Mucosa of descending colon (tissue), 3 donors: ENCODE measurements around the gene MUSK. TPM values are rescaled to one million over a fixed set of nuclear protein-coding genes. Genes with fewer than 3 reads are reported as not detected.
"Not testable (repeated sequence)": the region's sequence is repeated elsewhere in the genome, so short reads cannot be mapped to it uniquely, and the experiment has no call there.

ENCODE experiments used
- ATAC-seq: fragments of 200-7000 bp; cut with Tn5 transposase; one replicate; pipeline ENCODE4 v1.9.1; 2020; ENCODE audit warnings: mild to moderate bottlenecking, moderate library complexity
- DNase-seq, 3 donors: peaks; one replicate each; pipeline ENCODE4 v3.0.0-alpha.2; 2020
- H3K36me3 ChIP-seq: fragments of 200-600 bp; one replicate; pipeline ENCODE4 v1.8.0; 2021; ENCODE audit warnings: low read depth, mild to moderate bottlenecking
- H3K4me1 ChIP-seq: fragments of 200-600 bp; one replicate; pipeline ENCODE4 v1.8.0; 2021; ENCODE audit warnings: low read depth, mild to moderate bottlenecking
- H3K4me3 ChIP-seq: fragments of 200-600 bp; one replicate; pipeline ENCODE4 v1.8.0; 2021; ENCODE audit warnings: mild to moderate bottlenecking
- H3K9me3 ChIP-seq: fragments of 200-600 bp; one replicate; pipeline ENCODE4 v1.8.0; 2021; ENCODE audit warnings: mild to moderate bottlenecking
- CTCF ChIP-seq: fragments of 200-600 bp; IDR thresholded peaks from one replicate; pipeline ENCODE4 v1.8.0; 2022; ENCODE audit warnings: antibody characterized with exemption, mild to moderate bottlenecking
- intact Hi-C, 2 donors: fragments of 100-400 bp; cut with DNase I in 1 of 2; cut with micrococcal nuclease in 1 of 2; formaldehyde crosslinking; loops; one replicate each; pipeline versions ENCODE4 v1.11.0 to v1.11.1; 2022; cut with DNase I, micrococcal nuclease
- total RNA-seq, 3 donors: library from RNA; stranded (reverse); fragmentation: NEBNext Ultra II Directional in 2 of 3; extraction: Animal tissue kit (Norgen Biotek cat#: 25700) in 2 of 3; gene quantifications; one replicate each; pipeline versions ENCODE4 v1.2.1 to v1.2.4, GENCODE V29; 2021 to 2023
- donor health status: DM: no; HTN: no; CAD: no; lungs with moderate emphysema.
- donor health status: DM: no; HTN: no; CAD: no.
- donor health status: DM: no; HTN: yes; CAD: no.

The MUSK gene
- total RNA-seq, 3 donors from 2014 or later = 1.4 to 5.6 (median 3.6) TPM

DNA sequence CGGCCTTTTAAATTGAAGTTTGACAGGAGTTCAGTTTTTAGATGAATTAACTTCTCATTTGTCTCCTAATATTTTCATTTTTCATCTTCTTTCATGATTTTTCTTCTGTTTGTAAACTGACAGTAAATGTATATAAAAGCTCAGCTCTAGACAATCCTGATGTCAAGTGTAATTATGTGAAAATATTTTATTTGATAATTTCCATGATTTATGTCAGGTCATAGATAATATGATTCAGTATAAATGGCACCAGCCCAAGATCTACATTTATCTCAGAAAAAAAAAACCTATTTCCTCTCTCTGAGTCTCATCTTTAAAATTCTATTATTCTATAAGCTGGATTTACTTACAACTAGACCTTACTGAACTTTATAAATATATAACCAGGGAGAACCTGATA, 115.7 kb downstream of the MUSK start:
- ATAC-seq (no peak), DNase-seq (no peak)
- no peak for TF ChIP-seq CTCF
- no peaks in the 10 kb centered on the region for H3K36me3 ChIP-seq
- intact Hi-C loops = no loop called here
- no peak overlapping the region for H3K4me3 ChIP-seq
- no peaks in the 10 kb centered on the region for H3K9me3 ChIP-seq
- H3K4me1 ChIP-seq = no peaks in the 10 kb centered on the region

DNA sequence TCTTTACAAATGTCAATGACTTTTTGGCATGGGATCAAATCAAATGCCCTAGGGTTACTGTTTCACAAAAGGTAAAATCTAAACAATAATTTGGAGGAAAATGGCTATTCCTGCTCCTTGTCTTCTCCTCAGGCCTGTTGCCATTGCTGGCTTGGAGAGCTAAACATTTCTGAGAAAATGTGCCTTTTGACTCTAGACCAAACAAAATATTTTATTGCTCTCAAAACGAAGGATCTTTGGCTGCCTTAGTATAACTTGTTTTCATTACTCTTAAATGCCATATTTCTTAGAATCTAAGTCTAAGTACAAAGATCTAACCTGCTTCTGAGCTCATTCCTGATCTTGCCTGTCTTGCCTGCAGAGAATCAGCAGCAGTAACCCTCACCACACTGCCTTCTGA, 116.6 kb downstream of the MUSK start:
- DNase-seq (no peak), ATAC-seq (no peak)
- Histone ChIP-seq H3K9me3 (no peaks in the 10 kb centered on the region), H3K36me3 (no peaks in the 10 kb centered on the region), H3K4me1 (no peaks in the 10 kb centered on the region), H3K4me3 (no peak overlapping the region)
- no peak for TF ChIP-seq CTCF
- intact Hi-C loops = no loop called here

DNA sequence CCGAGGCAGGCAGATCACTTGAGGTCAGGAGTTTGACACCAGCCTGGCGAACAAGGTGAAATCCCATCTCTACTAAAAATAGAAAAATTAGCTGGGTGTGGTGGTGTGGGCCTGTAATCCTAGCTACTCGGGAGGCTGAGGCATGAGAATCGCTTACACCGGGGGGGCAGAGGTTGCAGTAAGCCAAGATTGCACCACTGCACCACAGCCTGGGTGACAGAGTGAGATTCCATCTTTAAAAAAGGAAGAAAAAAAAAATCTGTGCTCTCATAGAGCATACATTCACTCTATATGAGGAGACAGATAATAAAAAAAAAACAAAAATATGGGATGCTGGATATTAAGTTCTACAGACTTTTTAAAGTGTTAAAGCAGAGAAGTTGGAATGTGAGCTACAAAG, 119.8 kb downstream of the MUSK start:
- ATAC-seq, H3K36me3 ChIP-seq, DNase-seq, H3K4me3 ChIP-seq, H3K9me3 ChIP-seq, H3K4me1 ChIP-seq, intact Hi-C loops: not testable (repeated sequence)

DNA sequence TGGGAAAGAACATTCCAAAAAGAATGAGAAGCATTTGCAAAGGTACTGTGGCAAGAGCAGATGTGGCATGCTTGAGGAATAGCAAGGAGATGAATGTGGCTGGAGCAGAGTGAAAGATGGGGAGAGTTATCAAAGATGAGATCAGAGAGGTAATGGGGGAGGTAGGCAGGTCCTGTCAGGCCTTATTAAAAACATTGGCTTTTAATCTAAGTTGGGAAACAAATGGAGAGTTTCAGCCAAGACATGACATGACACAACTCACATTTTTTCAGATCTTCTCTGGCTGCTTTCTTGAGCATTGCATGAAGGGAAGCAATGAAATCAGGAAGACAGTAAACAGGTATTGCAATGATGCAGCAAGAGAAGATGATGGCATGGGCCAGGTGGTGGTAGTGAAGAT, 120.3 kb downstream of the MUSK start:
- intact Hi-C loops = no loop called here
- Histone ChIP-seq H3K4me1 (no peaks in the 10 kb centered on the region), H3K4me3 (no peak overlapping the region), H3K36me3 (no peaks in the 10 kb centered on the region), H3K9me3 (no peaks in the 10 kb centered on the region)
- TF ChIP-seq CTCF = no peak
- no peak for ATAC-seq
- no peak for DNase-seq

GRCh38 chr9:110797611-110798010, 129.0 kb downstream of the MUSK start:
- no peak for TF ChIP-seq CTCF
- intact Hi-C loops = no loop called here
- DNase-seq (no peak), ATAC-seq (no peak)
- H3K9me3 ChIP-seq = no peaks in the 10 kb centered on the region
- no peak overlapping the region for H3K4me3 ChIP-seq
- no peaks in the 10 kb centered on the region for H3K36me3 ChIP-seq
- no peaks in the 10 kb centered on the region for H3K4me1 ChIP-seq

DNA sequence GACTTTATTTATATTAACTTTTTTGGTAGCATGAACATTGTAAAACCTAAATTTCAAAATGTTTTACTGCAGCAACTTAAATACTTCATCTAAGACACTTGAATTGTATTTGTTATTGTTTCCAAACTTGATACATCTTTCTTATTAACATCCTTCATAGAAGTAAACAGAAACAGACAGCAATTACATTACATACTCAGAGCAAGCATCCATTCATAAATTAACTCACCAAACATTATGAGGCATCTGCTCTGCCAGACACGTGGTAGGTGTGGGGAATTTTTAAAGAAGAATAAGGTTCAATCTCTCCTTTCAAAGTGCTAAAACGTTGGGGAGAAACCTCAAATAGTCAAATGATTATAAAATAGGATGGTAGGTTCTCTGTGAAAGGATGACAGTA, 130.8 kb downstream of the MUSK start:
- Histone ChIP-seq H3K36me3 (no peaks in the 10 kb centered on the region), H3K9me3 (no peaks in the 10 kb centered on the region), H3K4me3 (no peak overlapping the region), H3K4me1 (no peaks in the 10 kb centered on the region)
- DNase-seq (no peak), ATAC-seq (no peak)
- TF ChIP-seq CTCF = no peak
- intact Hi-C loops = no loop called here
